Measurements from ENCODE around the gene MORN3.

DNA sequence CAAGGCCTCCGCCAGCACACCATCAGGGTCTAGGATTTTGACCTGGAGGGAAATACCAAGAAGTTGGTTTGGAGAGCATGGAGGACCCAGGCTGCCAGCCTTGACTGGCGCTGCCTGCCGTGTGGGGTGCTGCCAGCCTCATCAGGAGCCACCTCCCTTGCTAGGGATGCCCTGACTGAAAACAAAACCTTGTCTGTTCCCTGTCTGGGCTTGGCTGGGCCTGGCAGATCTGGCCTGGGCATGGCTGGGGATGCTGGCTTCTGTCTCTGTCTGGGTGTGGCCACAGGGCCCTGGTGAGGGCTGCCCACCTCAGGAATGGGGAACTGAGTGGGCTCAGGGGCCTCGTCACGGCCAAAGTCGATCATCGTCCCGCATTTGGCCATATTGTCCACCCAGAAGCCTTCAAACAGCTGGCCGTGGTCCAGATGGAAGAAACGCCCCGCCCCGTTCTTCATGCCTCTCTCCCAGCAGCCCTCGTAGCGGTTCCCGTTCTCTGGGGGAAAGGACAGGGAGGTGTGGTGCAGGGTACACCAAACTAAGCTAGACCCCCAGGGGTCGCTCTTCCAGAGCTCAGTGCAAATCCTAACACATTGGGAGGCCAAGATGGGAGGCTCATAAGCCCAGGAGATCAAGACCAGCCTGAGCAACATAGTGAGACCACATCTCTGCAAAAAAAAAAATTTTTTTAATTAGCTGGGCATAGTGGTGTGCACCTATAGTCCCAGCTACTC is 16.5 kb downstream of the MORN3 start:
- no peak for TF ChIP-seq POLR2AphosphoS5 (IDR thresholded peaks at IDR 0.05; ENCODE audit: low read depth, low read length)
- TF ChIP-seq, protein P1, sequence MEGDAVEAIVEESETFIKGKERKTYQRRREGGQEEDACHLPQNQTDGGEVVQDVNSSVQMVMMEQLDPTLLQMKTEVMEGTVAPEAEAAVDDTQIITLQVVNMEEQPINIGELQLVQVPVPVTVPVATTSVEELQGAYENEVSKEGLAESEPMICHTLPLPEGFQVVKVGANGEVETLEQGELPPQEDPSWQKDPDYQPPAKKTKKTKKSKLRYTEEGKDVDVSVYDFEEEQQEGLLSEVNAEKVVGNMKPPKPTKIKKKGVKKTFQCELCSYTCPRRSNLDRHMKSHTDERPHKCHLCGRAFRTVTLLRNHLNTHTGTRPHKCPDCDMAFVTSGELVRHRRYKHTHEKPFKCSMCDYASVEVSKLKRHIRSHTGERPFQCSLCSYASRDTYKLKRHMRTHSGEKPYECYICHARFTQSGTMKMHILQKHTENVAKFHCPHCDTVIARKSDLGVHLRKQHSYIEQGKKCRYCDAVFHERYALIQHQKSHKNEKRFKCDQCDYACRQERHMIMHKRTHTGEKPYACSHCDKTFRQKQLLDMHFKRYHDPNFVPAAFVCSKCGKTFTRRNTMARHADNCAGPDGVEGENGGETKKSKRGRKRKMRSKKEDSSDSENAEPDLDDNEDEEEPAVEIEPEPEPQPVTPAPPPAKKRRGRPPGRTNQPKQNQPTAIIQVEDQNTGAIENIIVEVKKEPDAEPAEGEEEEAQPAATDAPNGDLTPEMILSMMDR (IDR thresholded peaks at IDR 0.05) = no peak

Measured in Panc1 (cell line).